Subcutaneous abdominal adipose tissue (tissue), 5 donors: ENCODE measurements around the gene SERPINE2.
"Not testable (repeated sequence)": the region's sequence is repeated elsewhere in the genome, so short reads cannot be mapped to it uniquely, and the experiment has no call there.

ENCODE experiments used
- H3K27ac ChIP-seq: one replicate; pipeline ENCODE4 v1.7.0; 2013; ENCODE audit warnings: low read depth, mild to moderate bottlenecking, inconsistent platforms, low read length, moderate library complexity
- H3K27me3 ChIP-seq, 5 donors: one replicate each; pipeline ENCODE4 v1.7.0; 2013; ENCODE audit warnings: low read length in 5 of 5, inconsistent platforms in 1 of 5; ENCODE audit not compliant: control insufficient read depth in 5 of 5, insufficient read depth in 4 of 5
- H3K36me3 ChIP-seq, 5 donors: one replicate each; pipeline ENCODE4 v1.7.0; 2013; ENCODE audit warnings: low read length in 5 of 5; ENCODE audit not compliant: control insufficient read depth in 5 of 5, insufficient read depth in 5 of 5
- H3K4me1 ChIP-seq, 5 donors: one replicate each; pipeline ENCODE4 v1.7.0; 2013; ENCODE audit warnings: low read length in 5 of 5, mild to moderate bottlenecking in 3 of 5, moderate library complexity in 1 of 5; ENCODE audit not compliant: control insufficient read depth in 5 of 5, insufficient read depth in 5 of 5
- H3K4me3 ChIP-seq, 5 donors: one replicate each; pipeline ENCODE4 v1.7.0; 2013; ENCODE audit warnings: low read length in 5 of 5, low read depth in 1 of 5
- H3K9ac ChIP-seq, 5 donors: one replicate each; pipeline ENCODE4 v1.7.0; 2013; ENCODE audit warnings: low read length in 5 of 5, mild to moderate bottlenecking in 4 of 5, moderate library complexity in 3 of 5
- H3K9me3 ChIP-seq, 5 donors: one replicate each; pipeline ENCODE4 v1.7.0; 2013; ENCODE audit warnings: low read length in 5 of 5; ENCODE audit not compliant: control insufficient read depth in 5 of 5
- donor health status: healthy.
- donor health status: healthy.
- donor health status: healthy.
- donor health status: healthy.
- donor health status: healthy.

SERPINE2 gene

GRCh38 chr2:223949241-223949840 is 89.7 kb downstream of the SERPINE2 start:
- H3K4me3 ChIP-seq, result no peak overlapping the region
- H3K9me3 ChIP-seq, result no peaks in the 10 kb centered on the region
- no peaks in the 10 kb centered on the region for H3K36me3 ChIP-seq
- no peak overlapping the region for H3K9ac ChIP-seq
- H3K4me1 ChIP-seq, result peaks cover 0 to 18% (median 10%) of the 10 kb centered on the region in 5 donors
- H3K27ac ChIP-seq, result no peak overlapping the region
- no peaks in the 10 kb centered on the region for H3K27me3 ChIP-seq

- Histone ChIP-seq H3K36me3 (no peaks in the 10 kb centered on the region), H3K27me3 (no peaks in the 10 kb centered on the region), H3K4me1 (peaks cover 5 to 31% (median 20%) of the 10 kb centered on the region in 5 donors), H3K4me3 (no peak overlapping the region), H3K9ac (no peak overlapping the region), H3K27ac (no peak overlapping the region), H3K9me3 (no peaks in the 10 kb centered on the region)
Observed at GRCh38 chr2:223947711-223948205, 91.3 kb downstream of the SERPINE2 start.

- no peaks in the 10 kb centered on the region for H3K9me3 ChIP-seq
- no peak overlapping the region for H3K9ac ChIP-seq
- H3K4me1 ChIP-seq, result peaks cover 5 to 34% (median 28%) of the 10 kb centered on the region in 5 donors
- H3K27me3 ChIP-seq, result no peaks in the 10 kb centered on the region
- peak overlapping the region in 3 of 5 donors; percentile 56 to 96 (median 78) for H3K4me3 ChIP-seq
- H3K36me3 ChIP-seq, result no peaks in the 10 kb centered on the region
- peak overlapping the region; percentile 93 for H3K27ac ChIP-seq
Observed at GRCh38 chr2:223945755-223946154, 93.3 kb downstream of the SERPINE2 start.

- peaks cover 5 to 34% (median 28%) of the 10 kb centered on the region in 5 donors for H3K4me1 ChIP-seq
- H3K27me3 ChIP-seq, result no peaks in the 10 kb centered on the region
- H3K36me3 ChIP-seq, result no peaks in the 10 kb centered on the region
- H3K4me3 ChIP-seq, result peak within 1 kb of the TSS; percentile 64 to 96 (median 93)
- peak within 1 kb of the TSS; percentile 93 for H3K27ac ChIP-seq
- H3K9ac ChIP-seq, result peak within 1 kb of the TSS; percentile 68 to 95 (median 88)
- no peaks in the 10 kb centered on the region for H3K9me3 ChIP-seq
Observed at GRCh38 chr2:223944703-223945531, 94.2 kb downstream of the SERPINE2 start, which contains the start of gene WDFY1. WDFY1 (minus strand) TSS chr2:223945335; CDS start chr2:223945284, 51 bp downstream.

GRCh38 chr2:223944166-223944702 is 94.9 kb downstream of the SERPINE2 start:
- H3K27ac ChIP-seq, result peak overlapping the region; percentile 93
- H3K36me3 ChIP-seq, result no peaks in the 10 kb centered on the region
- H3K9ac ChIP-seq, result peak overlapping the region; percentile 68 to 95 (median 88)
- no peaks in the 10 kb centered on the region for H3K27me3 ChIP-seq
- peak overlapping the region; percentile 64 to 96 (median 93) for H3K4me3 ChIP-seq
- H3K9me3 ChIP-seq, result no peaks in the 10 kb centered on the region
- peaks cover 10 to 34% (median 29%) of the 10 kb centered on the region in 5 donors for H3K4me1 ChIP-seq

- Histone ChIP-seq H3K4me1 (peaks cover 10 to 34% (median 29%) of the 10 kb centered on the region in 5 donors), H3K27ac (peak overlapping the region; percentile 93), H3K36me3 (no peaks in the 10 kb centered on the region), H3K9me3 (no peaks in the 10 kb centered on the region), H3K4me3 (peak overlapping the region; percentile 64 to 96 (median 93)), H3K9ac (peak overlapping the region in 4 of 5 donors; percentile 84 to 95 (median 91)), H3K27me3 (no peaks in the 10 kb centered on the region)
Observed at GRCh38 chr2:223943561-223944008, 95.5 kb downstream of the SERPINE2 start.

GRCh38 chr2:223943135-223943534 is 96.0 kb downstream of the SERPINE2 start:
- peak overlapping the region; percentile 93 for H3K27ac ChIP-seq

GRCh38 chr2:223941579-223942277 is 97.4 kb downstream of the SERPINE2 start:
- H3K9ac ChIP-seq, result no peak overlapping the region
- H3K9me3 ChIP-seq, result no peaks in the 10 kb centered on the region
- no peaks in the 10 kb centered on the region for H3K27me3 ChIP-seq
- H3K4me3 ChIP-seq, result peak overlapping the region in 1 of 5 donors; percentile 11
- no peaks in the 10 kb centered on the region for H3K36me3 ChIP-seq
- peak overlapping the region; percentile 23 for H3K27ac ChIP-seq
- peaks cover 10 to 42% (median 38%) of the 10 kb centered on the region in 5 donors for H3K4me1 ChIP-seq

More at GRCh38 chr2:223943135-223943534, 96.0 kb downstream of the SERPINE2 start:
- Histone ChIP-seq H3K9ac (peak overlapping the region in 4 of 5 donors; percentile 54 to 95 (median 70)), H3K4me3 (peak overlapping the region; percentile 64 to 96 (median 93)), H3K27me3 (no peaks in the 10 kb centered on the region), H3K36me3 (no peaks in the 10 kb centered on the region), H3K9me3 (no peaks in the 10 kb centered on the region), H3K4me1 (peaks cover 10 to 34% (median 29%) of the 10 kb centered on the region in 5 donors)

GRCh38 chr2:223939438-223939837 is 99.6 kb downstream of the SERPINE2 start:
- H3K4me3 ChIP-seq, H3K9me3 ChIP-seq, H3K27me3 ChIP-seq, H3K36me3 ChIP-seq, H3K27ac ChIP-seq: not testable (repeated sequence)
- H3K4me1 ChIP-seq, result peaks cover 12 to 54% (median 43%) of the 10 kb centered on the region in 5 donors
- H3K9ac ChIP-seq, result peak overlapping the region in 1 of 5 donors; percentile 64
